ENCODE data around the gene STX2. TPM values are rescaled to one million over a fixed set of nuclear protein-coding genes. Genes with fewer than 3 reads are reported as not detected.

The STX2 gene
- total and polyA plus RNA-seq, 2 donors (not counting 1 experiment from before 2014, with no cell fraction given) = 35.2 to 87.8 TPM

DNA sequence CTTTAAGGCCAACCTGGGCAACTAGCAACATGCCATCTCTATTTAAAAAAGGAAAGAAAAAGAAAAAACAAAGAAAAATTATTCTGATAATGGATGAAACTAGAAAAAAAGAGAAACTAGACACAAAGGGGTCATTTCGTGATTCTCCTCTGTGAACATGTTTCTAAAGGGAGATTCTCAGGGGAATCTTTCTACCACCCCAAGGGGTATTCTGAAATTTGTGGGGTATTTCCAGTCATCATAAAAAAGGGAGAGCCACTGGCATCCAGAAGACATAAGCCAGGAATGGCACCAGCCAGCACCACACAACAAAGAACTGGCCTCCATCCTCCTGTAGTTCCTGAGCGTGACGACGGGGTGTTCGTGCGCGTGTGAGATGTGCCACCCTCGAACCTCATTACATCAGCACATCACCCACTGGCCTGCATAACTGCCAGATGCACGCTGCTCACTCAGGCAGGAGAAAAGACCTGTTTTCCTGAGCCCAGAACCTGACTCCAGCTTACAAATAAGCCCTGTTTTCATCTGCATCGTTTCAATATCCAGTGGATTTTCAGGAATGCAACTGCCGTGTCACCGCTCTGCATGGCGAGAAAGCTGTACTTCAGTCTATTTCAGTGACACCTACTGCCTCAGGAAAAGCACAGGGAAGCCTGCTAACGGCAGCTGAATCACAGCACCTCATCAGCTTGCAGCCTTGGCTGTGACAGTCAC, 23.9 kb downstream of the STX2 start:
- no peak overlapping the region for H3K4me2 ChIP-seq (ENCODE audit: extremely low read depth, insufficient read depth, low read length)
- TF ChIP-seq, protein P1, sequence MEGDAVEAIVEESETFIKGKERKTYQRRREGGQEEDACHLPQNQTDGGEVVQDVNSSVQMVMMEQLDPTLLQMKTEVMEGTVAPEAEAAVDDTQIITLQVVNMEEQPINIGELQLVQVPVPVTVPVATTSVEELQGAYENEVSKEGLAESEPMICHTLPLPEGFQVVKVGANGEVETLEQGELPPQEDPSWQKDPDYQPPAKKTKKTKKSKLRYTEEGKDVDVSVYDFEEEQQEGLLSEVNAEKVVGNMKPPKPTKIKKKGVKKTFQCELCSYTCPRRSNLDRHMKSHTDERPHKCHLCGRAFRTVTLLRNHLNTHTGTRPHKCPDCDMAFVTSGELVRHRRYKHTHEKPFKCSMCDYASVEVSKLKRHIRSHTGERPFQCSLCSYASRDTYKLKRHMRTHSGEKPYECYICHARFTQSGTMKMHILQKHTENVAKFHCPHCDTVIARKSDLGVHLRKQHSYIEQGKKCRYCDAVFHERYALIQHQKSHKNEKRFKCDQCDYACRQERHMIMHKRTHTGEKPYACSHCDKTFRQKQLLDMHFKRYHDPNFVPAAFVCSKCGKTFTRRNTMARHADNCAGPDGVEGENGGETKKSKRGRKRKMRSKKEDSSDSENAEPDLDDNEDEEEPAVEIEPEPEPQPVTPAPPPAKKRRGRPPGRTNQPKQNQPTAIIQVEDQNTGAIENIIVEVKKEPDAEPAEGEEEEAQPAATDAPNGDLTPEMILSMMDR (conservative IDR thresholded peaks at IDR 0.05 in 1 of 2, IDR thresholded peaks at IDR 0.05 in 1 of 2; ENCODE audit: low read depth in 1 of 2, low read length in 2 of 2) = no peak
- no peak for TF ChIP-seq EZH2 (IDR thresholded peaks at IDR 0.05; ENCODE audit: low read length, missing control alignments)
- H3K4me3 ChIP-seq (replicated peaks in 1 of 4; ENCODE audit: control extremely low read depth in 1 of 4, insufficient read depth in 1 of 4, low read depth in 3 of 4, low read length in 4 of 4) = no peak overlapping the region
- H2AFZ ChIP-seq (ENCODE audit: low read length) = no peak overlapping the region
- no peaks in the 10 kb centered on the region for H3K27me3 ChIP-seq (ENCODE audit: control insufficient read depth, insufficient read depth, low read length)
- H4K20me1 ChIP-seq (ENCODE audit: control insufficient read depth, extremely low read depth, insufficient read depth, low read length) = no peaks in the 10 kb centered on the region
- peaks cover 8% of the 10 kb centered on the region for H3K36me3 ChIP-seq (ENCODE audit: control insufficient read depth, insufficient read depth, low read length)
- H3K27ac ChIP-seq (ENCODE audit: insufficient read depth, low read length) = no peak overlapping the region
- no peaks in the 10 kb centered on the region for H3K9me3 ChIP-seq (ENCODE audit: control insufficient read depth, insufficient read depth, low read depth, low read length)
- no peak overlapping the region for H3K9ac ChIP-seq (ENCODE audit: insufficient read depth, low read length)
- peaks cover 14% of the 10 kb centered on the region for H3K79me2 ChIP-seq (ENCODE audit: control insufficient read depth, insufficient read depth, low read length)
- DNase-seq (ENCODE audit: low read depth in 2 of 2) = no peak
- H3K4me1 ChIP-seq (ENCODE audit: control insufficient read depth, extremely low read depth, insufficient read depth, low read length) = no peaks in the 10 kb centered on the region

DNA sequence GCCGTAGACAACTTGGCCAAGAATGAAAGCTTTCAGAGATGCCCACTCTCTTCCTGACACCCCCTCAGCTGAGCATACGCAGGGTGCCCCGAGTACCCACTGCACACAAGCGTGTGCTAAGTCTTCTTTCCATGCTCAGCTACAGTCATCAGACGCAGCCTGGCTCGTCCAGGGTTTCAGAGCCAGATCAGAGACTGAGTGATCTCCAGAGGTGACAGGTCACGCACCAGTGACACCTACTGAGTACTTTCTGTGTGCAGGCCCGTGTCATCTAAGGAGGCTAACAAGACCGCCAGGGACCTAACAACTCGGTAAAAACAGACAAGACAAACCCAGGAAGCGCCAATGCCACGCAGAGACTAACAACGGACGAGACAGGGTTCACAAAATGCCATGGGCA, 25.1 kb downstream of the STX2 start:
- no peak overlapping the region for H3K9ac ChIP-seq (ENCODE audit: insufficient read depth, low read length)
- H3K27me3 ChIP-seq (ENCODE audit: control insufficient read depth, insufficient read depth, low read length) = no peaks in the 10 kb centered on the region
- no peak overlapping the region for H3K4me2 ChIP-seq (ENCODE audit: extremely low read depth, insufficient read depth, low read length)
- H3K79me2 ChIP-seq (ENCODE audit: control insufficient read depth, insufficient read depth, low read length) = peaks cover 14% of the 10 kb centered on the region
- no peak overlapping the region for H3K4me3 ChIP-seq (replicated peaks in 1 of 4; ENCODE audit: control extremely low read depth in 1 of 4, insufficient read depth in 1 of 4, low read depth in 3 of 4, low read length in 4 of 4)
- no peak for DNase-seq (ENCODE audit: low read depth in 2 of 2)
- no peak overlapping the region for H3K27ac ChIP-seq (ENCODE audit: insufficient read depth, low read length)
- no peaks in the 10 kb centered on the region for H3K9me3 ChIP-seq (ENCODE audit: control insufficient read depth, insufficient read depth, low read depth, low read length)
- TF ChIP-seq, protein P1 (conservative IDR thresholded peaks at IDR 0.05 in 1 of 2, IDR thresholded peaks at IDR 0.05 in 1 of 2; ENCODE audit: low read depth in 1 of 2, low read length in 2 of 2) = no peak
- no peak for TF ChIP-seq EZH2 (IDR thresholded peaks at IDR 0.05; ENCODE audit: low read length, missing control alignments)
- no peaks in the 10 kb centered on the region for H3K4me1 ChIP-seq (ENCODE audit: control insufficient read depth, extremely low read depth, insufficient read depth, low read length)
- H3K36me3 ChIP-seq (ENCODE audit: control insufficient read depth, insufficient read depth, low read length) = peaks cover 8% of the 10 kb centered on the region
- H4K20me1 ChIP-seq (ENCODE audit: control insufficient read depth, extremely low read depth, insufficient read depth, low read length) = no peaks in the 10 kb centered on the region
- H2AFZ ChIP-seq (ENCODE audit: low read length) = no peak overlapping the region

DNA sequence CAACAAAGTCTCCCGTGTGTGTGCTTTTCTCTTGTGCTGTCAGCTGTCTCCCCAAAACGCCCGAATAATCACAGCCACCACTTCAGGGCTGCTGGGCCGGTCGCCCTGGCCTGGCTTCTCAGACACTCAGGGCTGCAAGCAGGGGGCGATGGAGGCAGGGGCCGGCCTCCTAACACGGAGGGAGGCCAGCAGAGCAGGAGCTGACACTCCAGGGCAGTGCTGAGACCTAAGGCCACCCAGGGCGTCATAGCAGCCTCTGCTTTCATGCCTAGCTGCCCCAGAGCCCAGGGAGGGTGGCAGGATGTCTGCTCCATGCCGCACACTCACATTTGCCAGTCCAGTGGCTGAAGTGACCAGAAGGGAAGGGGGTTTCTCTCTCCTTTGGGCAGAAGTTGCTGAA, 25.6 kb downstream of the STX2 start:
- Histone ChIP-seq H2AFZ (ENCODE audit: low read length) (no peak overlapping the region), H3K9ac (ENCODE audit: insufficient read depth, low read length) (no peak overlapping the region), H4K20me1 (ENCODE audit: control insufficient read depth, extremely low read depth, insufficient read depth, low read length) (no peaks in the 10 kb centered on the region), H3K4me3 (replicated peaks in 1 of 4; ENCODE audit: control extremely low read depth in 1 of 4, insufficient read depth in 1 of 4, low read depth in 3 of 4, low read length in 4 of 4) (no peak overlapping the region), H3K27ac (ENCODE audit: insufficient read depth, low read length) (no peak overlapping the region), H3K79me2 (ENCODE audit: control insufficient read depth, insufficient read depth, low read length) (peaks cover 14% of the 10 kb centered on the region), H3K27me3 (ENCODE audit: control insufficient read depth, insufficient read depth, low read length) (no peaks in the 10 kb centered on the region), H3K4me2 (ENCODE audit: extremely low read depth, insufficient read depth, low read length) (no peak overlapping the region), H3K9me3 (ENCODE audit: control insufficient read depth, insufficient read depth, low read depth, low read length) (no peaks in the 10 kb centered on the region), H3K4me1 (ENCODE audit: control insufficient read depth, extremely low read depth, insufficient read depth, low read length) (no peaks in the 10 kb centered on the region), H3K36me3 (ENCODE audit: control insufficient read depth, insufficient read depth, low read length) (peaks cover 4% of the 10 kb centered on the region)
- TF ChIP-seq EZH2 (IDR thresholded peaks at IDR 0.05; ENCODE audit: low read length, missing control alignments) = no peak
- TF ChIP-seq, protein P1 (conservative IDR thresholded peaks at IDR 0.05 in 1 of 2, IDR thresholded peaks at IDR 0.05 in 1 of 2; ENCODE audit: low read depth in 1 of 2, low read length in 2 of 2) = no peak
- DNase-seq (ENCODE audit: low read depth in 2 of 2) = no peak
